ENCODE measurements around the gene PLCH1.

Gene PLCH1

DNA sequence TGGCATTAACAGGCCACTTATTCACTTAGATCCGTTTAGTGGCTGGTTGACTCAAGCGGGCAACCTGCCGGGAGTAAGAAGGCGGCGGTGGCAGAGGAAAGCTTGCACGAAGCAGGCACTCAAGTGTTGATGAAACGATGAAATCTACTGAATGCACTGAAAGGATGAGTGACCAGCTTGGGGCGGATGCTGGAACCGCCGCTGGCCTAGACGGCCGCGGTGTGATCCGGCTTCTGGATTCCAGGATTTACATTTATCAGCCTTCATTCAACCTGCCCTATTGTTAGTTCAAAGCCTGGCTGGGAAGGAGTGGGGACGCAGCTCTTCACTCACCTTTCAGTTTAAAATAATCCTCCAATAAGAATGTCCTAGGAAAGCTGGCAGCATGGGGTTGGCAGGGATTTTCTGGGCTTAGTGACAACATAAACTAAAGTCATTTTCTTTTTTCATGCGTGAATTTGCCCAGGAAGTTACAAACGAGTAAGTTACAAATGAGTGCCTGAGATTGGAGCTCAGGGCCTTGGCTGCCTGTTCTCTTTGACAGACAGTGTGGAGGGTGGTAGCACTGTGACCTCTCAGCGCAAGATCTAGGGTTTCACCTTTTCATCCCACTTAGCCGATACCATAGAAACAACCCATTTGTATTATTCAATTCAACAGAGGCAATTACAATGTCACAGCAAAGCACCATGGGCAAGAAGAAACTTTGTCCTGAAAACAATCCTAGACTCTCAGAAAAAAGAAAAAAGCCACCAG is 1.1 kb upstream of the PLCH1 start:
- DNase-seq: no peak

DNA sequence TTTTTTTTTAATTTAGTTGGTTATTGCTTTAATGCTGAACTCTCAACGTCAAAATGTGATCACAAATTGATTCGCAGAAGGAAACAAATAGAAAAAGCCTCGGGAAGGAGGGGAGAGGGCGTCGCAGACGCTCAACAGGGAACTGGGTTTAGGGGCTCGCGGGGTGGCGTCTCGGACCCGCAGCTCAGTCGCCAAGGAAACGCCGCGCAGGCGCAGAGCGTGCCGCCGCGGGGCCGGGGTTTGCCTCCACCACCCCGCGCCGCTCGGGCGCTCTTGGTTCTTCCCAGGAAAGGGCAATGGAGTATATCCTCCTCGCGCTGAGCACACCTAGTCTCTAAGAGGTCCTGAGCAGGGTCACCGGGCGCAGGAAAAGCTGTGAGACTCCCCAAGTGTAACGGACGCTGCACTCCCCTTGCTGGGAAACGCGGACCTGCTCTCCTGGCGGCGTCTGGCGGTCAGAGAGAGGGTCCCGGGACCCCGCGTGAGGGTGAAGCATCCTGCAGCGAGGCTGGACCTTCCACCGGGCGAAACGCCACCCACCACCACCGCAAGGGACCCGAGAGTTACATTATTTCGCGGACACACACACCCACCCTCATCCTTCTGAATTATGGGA is 753 bp downstream of the PLCH1 start:
- DNase-seq: peak; percentile 8

DNA sequence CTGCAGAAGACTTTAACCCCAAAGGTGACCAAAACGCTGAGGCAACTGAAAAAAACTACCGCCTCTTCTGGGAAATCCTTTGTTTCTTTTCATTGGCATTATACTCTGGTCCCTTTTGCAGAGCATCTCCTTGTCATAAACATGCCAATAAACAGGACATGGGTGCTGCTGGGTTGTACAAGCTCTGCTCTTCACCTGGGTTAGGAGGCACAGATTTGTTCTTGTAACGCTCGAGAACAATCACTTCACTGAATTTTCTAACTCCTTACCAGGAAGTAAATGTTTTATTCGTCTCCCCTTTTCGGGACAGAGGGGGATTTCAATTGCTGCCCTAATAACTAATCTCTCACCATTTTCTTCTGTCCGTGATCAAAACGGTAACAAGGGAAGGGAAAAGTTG is 1.3 kb downstream of the PLCH1 start:
- no peak for DNase-seq

DNA sequence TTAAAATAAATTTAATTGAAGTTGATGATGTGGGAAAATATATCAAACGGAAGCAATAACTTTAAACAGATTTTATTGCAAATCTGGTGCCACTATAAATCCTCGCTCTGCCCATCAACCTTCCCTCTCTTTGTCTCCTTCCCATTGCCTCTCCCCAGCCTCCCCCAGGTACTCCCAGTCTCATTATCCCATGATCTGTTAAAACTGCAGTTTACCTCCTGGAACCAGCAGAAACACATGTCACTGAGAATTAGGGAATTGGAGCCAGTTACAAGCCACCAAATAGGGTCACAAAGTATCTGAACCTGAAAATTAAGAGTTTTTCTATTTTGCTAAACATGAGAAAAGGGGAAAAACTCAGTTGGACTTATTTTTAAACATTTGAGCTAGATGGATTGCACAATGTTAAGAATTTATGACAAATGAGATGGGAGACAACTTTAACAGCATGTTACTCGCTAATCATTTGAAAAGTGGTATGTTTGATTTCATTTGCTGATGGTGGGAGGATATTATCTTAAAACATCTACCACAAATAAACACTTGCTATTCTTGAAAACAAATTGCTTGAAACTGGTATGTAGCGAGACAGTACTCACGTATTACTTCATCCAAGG is 2.4 kb downstream of the PLCH1 start:
- DNase-seq: no peak

DNA sequence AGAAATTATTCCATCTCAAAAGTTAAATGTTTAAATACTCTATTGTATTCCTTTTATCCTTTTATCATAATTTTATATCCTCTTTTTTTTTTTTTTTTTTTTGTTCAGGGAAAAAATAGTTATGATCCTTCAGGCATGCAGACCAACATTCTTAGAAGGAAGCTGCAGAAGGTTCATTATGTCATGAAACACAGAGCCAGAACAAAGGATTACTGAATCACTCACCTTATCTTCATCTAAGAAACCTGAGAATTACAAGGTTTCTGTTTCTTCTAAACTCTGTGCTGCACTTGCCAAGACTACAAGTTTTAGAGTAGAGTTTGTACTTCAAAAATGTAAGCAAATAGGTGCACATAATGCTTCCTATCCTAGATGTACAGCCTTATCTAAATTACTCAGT is 3.3 kb downstream of the PLCH1 start:
- no peak for DNase-seq

DNA sequence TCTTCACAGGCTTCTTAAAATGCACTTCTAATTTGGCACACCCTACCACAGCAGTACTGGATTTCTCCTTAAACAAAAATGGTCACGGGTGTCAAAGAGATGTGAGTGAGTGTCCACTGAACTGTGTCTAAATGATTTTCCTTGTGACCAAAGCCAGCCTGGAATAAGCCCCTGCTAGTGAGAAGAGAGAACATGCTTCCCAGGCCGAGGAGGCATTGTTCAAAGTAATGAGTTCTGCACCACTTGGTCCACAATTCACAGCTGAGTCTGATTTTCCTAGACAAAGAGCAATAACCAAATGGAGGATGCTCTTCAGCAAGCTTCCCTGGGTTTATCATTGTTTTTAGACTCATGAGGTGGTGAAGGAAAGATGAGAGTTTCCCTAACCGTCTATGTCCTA is 3.8 kb downstream of the PLCH1 start:
- DNase-seq: no peak

DNA sequence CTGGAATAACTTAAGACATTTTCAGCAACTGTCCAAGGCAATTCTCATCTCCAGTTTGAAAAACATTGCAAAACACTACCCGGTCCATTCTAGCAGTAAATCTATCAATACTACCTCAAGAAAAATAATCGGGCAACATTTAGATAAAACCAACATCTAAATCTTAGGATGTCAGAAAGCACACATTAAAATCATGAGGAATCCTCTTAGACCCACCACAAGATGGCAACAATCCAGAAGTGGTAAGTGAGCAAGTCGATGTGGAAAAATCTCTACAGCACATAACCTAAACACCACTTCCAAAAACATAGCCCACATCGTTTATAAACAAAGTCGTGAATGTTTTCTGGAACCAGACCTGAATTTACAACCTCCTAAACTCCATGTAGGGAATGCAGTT is 5.7 kb downstream of the PLCH1 start:
- no peak for DNase-seq

DNA sequence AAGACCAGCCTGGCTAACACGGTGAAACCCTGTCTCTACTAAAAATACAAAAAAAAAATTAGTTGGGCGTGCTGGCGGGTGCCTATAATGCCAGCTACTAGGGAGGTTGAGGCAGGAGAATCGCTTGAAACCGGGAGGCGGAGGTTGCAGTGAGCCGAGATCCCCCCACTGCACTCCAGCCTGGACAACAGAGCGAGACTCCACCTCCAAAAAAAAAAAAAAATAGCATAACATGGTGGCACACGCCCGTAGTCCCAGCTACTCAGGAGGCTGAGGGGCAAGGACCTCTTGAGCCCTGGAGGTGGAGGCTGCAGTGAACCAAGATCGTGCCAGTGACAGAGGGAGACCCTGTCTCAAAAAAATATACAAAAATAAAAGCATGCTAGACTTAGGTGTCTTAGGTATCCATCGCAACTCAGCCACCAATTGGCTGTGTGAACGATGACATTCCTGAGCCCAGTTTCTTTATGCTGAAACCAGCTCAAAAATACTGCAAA is 6.2 kb downstream of the PLCH1 start:
- DNase-seq: no peak

DNA sequence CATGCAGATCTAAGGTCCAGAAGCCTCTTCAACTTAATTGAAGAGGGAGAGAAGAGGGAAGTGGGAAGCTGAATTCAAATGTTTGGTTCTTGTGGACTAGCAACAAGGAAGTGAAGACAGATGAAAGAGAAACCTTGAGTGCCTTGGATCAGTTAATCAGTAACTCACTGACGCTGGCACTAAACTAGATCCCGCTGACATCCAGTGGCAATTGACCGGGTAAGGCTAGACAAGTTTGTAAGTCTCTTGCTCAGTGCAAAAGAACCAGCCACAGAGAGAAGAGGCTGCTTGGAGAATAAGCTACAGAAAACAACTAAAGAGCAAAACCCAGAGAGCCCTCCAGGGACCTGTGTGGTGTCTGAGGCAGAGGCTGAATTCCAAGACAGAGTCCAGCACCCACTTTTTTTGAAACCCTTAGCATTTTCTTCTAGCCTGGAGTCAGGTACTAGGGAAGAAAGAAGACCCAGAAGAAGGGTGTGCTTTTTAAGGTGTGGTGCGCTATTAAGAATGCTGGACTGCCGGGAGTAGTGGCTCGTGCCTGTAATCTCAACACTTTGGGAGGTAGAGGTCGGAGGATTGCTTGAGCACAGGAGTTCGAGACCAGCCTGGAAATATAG is 6.9 kb downstream of the PLCH1 start:
- DNase-seq: no peak

DNA sequence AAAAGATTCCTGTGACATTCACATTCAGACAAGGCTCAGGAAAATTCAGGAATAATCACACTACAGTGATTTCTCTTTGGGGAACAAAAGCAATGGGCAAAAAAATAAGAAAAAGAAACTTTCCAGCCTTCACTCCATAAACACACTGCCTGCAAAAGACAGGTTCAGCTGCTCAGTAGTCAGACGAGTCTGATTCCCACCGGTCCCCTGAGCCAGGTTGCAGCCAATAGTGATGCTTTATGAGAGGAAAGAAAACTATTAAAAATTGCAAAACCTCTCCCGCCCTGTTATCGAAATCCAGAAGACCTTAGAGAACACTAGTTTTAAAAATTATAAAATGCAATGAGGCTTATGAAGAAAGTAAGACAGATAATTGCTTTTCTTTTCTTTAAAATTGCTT is 8.5 kb downstream of the PLCH1 start:
- DNase-seq: no peak

DNA sequence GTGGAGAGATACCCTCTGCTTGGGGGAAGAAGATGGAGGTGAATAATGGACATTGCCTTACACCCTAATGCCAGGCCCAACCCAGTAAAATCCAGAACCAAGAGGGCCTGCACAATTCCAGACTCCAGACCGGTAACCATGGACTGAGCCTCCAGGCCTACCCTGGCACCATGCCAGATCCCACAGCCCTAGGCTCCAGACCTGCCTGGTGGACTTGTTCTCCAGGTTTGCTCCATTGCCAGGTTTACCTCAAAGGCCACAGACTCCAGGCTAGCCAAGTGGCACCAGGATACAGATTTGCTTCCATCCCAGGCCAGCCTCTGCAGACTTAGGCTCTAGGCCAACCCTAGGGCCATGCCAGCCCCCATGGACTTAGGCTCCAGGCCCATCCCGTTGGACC is 14.0 kb downstream of the PLCH1 start:
- DNase-seq: no peak

DNA sequence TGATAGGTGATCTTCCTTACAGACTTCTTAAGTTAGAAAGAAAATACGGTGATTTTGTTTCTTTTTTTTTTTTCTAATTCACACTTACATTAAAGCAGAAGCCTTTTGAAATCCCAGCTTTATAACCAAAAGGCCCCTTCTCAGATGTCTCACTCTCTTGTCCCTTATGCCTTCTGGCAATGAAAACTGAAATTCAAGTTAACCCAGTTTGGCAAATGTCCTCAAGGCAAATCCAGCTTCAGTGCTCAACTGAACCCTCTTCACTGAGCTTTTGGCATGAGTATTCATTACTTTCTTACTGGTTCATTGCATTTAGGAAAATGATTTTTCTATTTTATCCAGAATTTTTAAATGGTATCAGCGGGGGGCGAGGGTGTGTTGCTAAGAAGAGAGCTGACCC is 17.0 kb downstream of the PLCH1 start:
- DNase-seq: no peak

DNA sequence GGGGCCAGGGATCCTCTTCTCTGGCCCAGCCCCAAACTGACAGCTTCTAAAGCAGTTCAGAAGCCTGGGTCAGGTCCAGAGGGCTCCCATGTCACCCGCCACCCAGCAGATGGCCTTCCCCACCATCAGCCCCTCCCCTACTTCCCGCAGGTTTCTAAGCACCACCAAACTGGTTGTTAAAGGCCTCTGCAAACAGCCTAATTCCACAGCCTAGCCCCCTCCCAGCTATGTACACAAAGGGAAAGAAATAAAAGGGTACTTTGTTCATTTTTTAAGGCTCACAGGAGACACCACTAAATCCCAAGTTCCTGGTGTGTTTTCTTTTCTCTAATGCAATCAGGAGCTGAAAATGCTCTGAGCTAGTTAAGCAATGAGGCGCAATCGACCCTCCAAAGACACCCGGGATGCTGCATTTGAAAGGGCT is 30.6 kb downstream of the PLCH1 start:
- DNase-seq: no peak

DNA sequence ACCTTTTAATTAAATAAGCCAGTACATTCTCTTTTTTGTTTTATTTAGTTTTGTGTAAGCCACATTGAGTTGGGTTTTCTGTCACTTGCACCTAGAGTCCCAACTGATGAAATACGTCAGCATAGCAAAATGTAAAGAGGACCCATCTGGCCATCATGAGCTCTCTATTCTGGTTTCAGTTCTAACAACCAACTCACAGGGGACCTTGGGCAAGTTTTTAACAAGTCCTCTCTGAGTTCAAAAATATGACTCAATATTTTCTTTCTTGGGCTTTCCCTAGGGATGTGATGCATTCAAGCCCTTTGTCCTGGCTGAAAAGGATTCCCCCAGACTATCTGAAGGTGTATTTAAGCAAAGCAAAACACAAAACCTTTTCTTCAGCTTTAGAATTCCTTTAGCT is 32.9 kb downstream of the PLCH1 start:
- no peak for DNase-seq

DNA sequence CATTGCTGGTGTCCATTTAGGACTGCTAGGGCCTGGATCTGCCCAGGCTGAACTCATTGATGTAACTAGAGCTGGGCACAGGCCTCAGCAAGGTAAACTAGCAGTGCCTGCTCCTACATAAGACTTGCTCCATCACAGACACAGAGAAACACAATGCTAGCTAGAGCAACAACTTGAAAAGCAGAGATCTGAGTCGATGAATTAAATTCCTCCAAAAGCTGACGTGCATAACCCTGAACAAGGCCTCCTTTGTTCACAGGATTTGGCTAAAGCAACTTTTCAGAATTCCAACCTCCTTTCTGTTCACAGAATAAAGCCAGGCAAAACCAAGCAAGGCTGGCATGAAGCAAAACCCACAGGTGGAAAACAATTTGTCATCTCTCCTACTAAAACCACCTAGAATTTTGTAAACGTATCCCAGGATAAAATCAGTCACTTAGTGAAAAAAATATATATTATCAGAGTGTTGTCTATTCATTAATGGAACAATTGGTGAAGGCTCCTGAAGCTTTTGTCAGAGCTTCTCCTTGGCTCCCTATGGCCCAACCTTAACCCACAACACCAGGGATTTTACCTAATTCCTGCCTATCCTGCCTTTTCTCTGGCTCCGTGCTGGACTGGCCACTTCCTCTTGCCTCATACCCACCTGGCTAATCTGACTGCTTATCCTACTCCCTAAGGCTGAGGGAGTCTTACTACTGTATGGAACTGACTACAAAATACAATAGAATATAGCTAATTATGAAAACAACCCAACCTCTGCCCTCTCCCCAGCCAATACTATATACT is 39.9 kb downstream of the PLCH1 start:
- no peak for DNase-seq

DNA sequence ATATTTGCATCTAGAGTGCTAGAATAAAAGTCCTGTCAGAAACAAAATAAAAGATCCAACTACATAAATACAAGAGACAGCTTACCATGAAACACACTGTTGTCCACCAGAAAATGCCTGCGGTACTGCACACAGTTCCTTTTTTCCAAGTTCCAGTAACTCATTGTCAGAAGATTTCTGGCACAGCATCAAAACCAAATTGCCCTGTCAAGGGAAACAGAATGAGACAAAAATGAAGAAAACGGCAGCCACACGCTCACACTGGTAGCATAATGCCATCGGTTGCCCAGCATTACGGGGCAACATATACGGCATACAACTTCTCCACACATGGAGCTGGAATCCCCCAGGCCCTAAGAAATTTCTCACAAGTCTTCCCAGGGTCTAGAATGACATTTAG is 40.8 kb downstream of the PLCH1 start:
- DNase-seq: no peak

DNA sequence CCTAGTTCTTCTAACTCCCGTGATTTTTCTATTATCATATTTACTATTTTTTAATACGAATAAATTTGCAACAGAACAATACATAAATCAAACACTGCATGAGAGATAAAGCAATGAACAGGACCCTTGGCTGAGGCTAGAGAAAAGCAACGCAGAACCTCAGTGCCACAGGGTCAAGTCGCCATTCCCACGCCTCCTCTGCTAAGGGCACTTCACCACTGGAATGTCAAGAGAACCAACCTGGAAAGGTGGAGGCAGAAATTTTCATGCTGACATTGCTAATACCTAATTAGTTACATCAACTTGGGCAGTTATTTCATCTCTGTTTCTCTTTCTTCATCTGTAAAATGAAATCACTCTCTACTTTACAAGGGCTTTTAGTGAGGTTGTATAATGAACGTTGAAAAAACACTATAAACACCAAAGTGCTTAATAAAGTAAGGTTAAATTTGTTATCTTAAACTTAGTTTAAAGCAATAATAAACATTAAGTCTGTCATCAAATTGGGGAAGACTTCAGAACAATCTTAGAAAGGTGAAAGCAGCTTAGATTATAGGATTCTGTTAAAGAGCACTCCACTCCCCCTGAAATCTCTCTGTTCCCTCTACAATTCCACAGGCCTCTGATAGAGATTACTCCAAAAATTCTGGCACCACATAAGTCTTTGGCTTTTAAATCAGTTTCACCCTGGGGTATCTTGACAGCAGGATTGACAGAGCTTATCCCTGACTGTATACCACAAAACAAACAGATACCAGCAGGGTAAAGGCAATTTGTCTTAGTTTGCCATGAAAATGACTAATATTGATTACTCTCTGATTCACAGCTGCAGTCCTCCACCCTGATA is 41.9 kb downstream of the PLCH1 start:
- no peak for DNase-seq

DNA sequence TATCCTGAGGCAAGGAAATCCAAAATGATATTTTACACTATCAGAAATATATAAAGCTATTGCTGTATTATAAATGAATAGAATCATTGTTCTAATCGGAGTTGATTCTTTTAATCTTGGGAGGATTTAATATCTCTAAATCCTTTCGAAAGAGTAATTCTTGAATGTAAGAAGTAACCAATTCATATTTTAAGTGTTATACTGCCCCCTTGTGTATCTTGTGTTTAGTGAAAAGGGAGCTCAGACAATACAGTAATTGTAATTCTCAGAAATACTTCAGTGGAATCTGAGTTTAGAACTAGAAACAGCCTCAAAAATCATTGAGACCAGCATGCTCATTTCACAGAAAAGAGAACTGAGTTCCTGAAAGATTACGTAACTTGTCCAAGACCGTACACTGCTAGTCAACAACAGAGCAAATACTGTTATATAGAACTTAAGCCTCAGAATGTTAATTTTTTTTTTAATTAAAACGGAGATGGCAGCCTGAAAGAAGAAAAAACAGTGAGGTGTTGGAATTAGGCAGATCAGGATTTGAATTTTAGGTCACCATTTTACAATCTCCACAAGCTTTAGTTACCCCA is 42.9 kb downstream of the PLCH1 start:
- DNase-seq: no peak

DNA sequence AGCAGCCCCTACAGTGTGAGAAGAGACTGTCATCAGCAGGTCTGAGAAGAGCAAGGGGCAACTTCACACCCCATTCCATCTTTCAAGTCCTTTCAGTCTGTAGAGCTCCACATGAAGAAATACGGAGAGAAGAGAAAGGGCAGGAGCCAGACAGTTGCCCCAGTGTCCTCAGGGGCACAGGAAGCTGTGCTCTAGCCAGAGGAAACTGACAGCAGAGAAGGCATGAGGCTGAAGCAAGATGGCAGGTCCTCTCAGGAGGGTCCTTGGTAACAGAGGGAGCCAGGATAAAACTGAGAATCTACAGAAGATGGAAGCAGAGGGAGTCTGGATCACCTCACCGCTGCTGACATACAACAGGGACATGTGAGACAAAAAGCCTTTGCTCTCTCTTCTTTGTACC is 47.3 kb downstream of the PLCH1 start:
- DNase-seq: no peak

DNA sequence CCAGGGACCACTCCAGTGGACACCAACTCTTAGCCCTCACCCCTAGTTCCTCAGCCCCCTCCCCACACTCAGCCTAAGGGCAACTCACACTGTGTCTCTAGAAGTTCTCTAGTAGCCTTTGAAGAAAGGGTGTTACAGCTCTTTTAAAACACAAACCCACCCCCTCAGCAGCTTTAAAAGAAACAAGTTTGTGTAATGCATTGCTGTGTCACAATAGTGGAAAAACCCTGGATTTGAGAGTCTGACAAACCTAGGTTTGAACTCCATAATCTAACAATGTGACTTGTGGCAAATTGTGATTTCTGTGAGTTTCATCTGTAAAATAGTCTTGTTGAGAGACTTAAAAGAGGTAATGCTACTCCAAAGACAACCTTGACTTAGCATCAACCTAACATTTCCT is 54.0 kb downstream of the PLCH1 start:
- DNase-seq: no peak

DNA sequence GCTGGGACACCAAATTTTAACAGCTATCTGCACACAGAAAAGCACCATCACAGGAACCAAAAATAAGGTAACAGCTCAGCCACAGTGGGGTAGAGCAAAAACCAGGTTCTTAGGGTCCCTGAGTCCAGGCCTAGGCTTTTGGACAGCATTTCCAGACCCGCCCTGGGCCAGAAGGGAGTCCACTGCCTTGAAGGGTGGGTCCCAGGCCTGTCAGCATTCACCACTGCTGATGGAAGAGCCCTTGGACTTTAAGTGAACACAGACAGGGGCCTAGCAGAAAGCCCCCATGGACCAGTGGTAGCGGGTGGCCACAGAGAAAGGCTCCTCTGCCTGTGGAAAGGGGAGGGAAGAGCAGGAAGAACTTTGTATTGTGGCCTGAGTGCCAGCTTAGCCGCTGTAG is 56.4 kb downstream of the PLCH1 start:
- DNase-seq: no peak

DNA sequence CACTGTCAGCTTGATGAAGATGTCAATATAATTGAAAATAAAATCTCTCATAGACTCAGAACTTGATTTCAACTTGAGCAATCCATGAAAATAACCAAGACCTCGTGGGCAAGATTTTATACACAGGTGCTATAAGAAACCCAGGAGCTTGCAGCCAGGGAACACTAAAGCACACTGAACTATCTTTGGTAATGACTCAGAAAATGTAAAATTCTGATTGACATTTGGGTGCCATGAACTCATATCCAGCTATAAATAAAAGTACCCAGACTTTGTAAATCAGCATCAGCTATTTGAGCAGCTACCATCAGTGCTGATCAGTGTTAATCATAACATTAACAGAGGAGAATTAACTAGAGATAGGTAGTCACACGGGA is 61.5 kb downstream of the PLCH1 start:
- DNase-seq: no peak
